ENCODE data around the gene CSDE1.

The CSDE1 gene

GRCh38 chr1:114696810-114697209 lies 61.0 kb downstream of the CSDE1 start:
- DNase-seq, result no peak

- DNase-seq, result no peak
Observed at GRCh38 chr1:114695430-114696058, 62.2 kb downstream of the CSDE1 start, which contains the start of gene AMPD1. AMPD1 (minus strand) TSS chr1:114695546; CDS start chr1:114695471, 75 bp downstream.

GRCh38 chr1:114694540-114695310 lies 63.1 kb downstream of the CSDE1 start:
- DNase-seq, result no peak

GRCh38 chr1:114692947-114693346 lies 64.8 kb downstream of the CSDE1 start:
- no peak for DNase-seq

- no peak for DNase-seq
Observed at GRCh38 chr1:114691061-114691460, 66.7 kb downstream of the CSDE1 start.

GRCh38 chr1:114690148-114690547 lies 67.6 kb downstream of the CSDE1 start:
- no peak for DNase-seq

- no peak for DNase-seq
Observed at GRCh38 chr1:114688526-114688925, 69.3 kb downstream of the CSDE1 start.

- DNase-seq, result no peak
Observed at GRCh38 chr1:114685851-114686250, 71.9 kb downstream of the CSDE1 start.

GRCh38 chr1:114677691-114678090 lies 80.1 kb downstream of the CSDE1 start:
- no peak for DNase-seq

GRCh38 chr1:114676115-114676514 lies 81.7 kb downstream of the CSDE1 start:
- DNase-seq, result no peak

GRCh38 chr1:114671939-114672275 lies 85.9 kb downstream of the CSDE1 start:
- no peak for DNase-seq

GRCh38 chr1:114671011-114671938 lies 86.5 kb downstream of the CSDE1 start:
- DNase-seq, result peak; percentile 27

GRCh38 chr1:114670083-114671010 lies 87.4 kb downstream of the CSDE1 start:
- DNase-seq, result peak; percentile 89

GRCh38 chr1:114669562-114670082 lies 88.2 kb downstream of the CSDE1 start, which contains the start of gene DENND2C:
DENND2C (minus strand) TSS chr1:114670049; CDS start chr1:114625984, 44,065 bp downstream.
- DNase-seq, result no peak

GRCh38 chr1:114668784-114669561 lies 88.8 kb downstream of the CSDE1 start:
- no peak for DNase-seq

- no peak for DNase-seq
Observed at GRCh38 chr1:114668373-114668772, 89.4 kb downstream of the CSDE1 start.

GRCh38 chr1:114666954-114667353 lies 90.8 kb downstream of the CSDE1 start:
- DNase-seq, result no peak
